ENCODE results near the gene NFATC2. TPM values are rescaled to one million over a fixed set of nuclear protein-coding genes. Genes with fewer than 3 reads are reported as not detected.

Gene NFATC2
- total RNA-seq, 1 donor, result 0.36 TPM

DNA sequence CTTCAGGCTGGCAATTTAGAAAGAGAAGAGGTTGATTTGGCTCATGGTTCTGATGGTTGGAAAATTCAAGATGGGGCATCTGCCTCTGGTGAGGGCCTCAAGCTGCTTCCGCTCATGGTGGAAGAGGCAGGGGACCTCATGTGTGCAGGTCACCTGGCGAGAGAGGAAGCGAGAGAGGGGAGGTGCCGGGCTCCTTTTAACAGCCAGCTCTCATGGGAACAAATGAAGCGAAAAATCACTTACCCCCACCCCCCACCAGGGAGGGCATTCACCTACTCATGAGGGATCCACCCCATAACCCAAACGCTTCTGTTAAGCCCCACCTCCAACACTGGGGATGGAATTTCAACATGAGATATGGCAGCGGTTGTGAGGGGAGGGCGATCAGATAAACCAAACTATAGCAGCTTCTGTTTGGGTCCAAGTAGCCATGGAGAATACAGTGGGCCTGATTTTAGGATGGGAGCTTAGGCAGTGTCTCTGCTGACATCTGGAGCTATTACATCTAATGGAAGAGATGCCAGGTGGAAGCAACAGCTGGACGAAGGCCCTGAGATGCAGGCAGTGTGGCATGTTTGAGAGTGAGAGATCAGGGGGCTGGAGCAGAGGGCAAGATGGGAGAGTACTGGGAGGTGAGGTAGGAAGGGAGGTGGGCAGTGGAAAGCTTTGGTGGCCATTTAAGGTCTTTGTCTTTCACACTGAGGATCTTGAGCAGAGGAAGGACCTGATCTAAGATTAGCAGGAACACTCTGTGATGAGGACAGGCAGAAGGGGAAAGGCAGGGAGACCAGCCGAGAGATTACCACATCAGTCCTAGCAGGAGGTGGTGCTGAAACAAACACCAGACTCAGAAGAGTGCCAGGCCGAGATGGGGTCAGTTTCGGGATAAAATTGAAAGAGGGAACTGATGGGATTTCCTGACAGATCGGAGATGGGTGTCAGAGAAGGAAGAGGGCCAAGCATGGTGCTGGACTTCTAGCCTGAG lies 161.8 kb downstream of the NFATC2 start:
- Histone ChIP-seq H3K4me3 (ENCODE audit: insufficient read depth, low read length) (no peak overlapping the region), H4K20me1 (ENCODE audit: insufficient read depth, low read length) (no peaks in the 10 kb centered on the region), H3K9me3 (ENCODE audit: low read depth, low read length) (no peaks in the 10 kb centered on the region), H3K27me3 (ENCODE audit: insufficient read depth, low read length) (no peaks in the 10 kb centered on the region), H3K4me2 (ENCODE audit: insufficient read depth, low read length) (no peak overlapping the region), H3K79me2 (ENCODE audit: insufficient read depth, low read length) (no peaks in the 10 kb centered on the region), H3K4me1 (ENCODE audit: insufficient read depth, low read length) (no peaks in the 10 kb centered on the region), H3K27ac (ENCODE audit: low read depth, low read length) (no peak overlapping the region), H2AFZ (ENCODE audit: low read length) (no peak overlapping the region), H3K36me3 (ENCODE audit: insufficient read depth, low read length) (no peaks in the 10 kb centered on the region)
- DNase-seq (ENCODE audit: insufficient read length, low spot score, missing footprints), result no peak
- TF ChIP-seq, protein P1, sequence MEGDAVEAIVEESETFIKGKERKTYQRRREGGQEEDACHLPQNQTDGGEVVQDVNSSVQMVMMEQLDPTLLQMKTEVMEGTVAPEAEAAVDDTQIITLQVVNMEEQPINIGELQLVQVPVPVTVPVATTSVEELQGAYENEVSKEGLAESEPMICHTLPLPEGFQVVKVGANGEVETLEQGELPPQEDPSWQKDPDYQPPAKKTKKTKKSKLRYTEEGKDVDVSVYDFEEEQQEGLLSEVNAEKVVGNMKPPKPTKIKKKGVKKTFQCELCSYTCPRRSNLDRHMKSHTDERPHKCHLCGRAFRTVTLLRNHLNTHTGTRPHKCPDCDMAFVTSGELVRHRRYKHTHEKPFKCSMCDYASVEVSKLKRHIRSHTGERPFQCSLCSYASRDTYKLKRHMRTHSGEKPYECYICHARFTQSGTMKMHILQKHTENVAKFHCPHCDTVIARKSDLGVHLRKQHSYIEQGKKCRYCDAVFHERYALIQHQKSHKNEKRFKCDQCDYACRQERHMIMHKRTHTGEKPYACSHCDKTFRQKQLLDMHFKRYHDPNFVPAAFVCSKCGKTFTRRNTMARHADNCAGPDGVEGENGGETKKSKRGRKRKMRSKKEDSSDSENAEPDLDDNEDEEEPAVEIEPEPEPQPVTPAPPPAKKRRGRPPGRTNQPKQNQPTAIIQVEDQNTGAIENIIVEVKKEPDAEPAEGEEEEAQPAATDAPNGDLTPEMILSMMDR (IDR thresholded peaks at IDR 0.05; ENCODE audit: extremely low read depth, low read depth, low read length), result no peak

DNA sequence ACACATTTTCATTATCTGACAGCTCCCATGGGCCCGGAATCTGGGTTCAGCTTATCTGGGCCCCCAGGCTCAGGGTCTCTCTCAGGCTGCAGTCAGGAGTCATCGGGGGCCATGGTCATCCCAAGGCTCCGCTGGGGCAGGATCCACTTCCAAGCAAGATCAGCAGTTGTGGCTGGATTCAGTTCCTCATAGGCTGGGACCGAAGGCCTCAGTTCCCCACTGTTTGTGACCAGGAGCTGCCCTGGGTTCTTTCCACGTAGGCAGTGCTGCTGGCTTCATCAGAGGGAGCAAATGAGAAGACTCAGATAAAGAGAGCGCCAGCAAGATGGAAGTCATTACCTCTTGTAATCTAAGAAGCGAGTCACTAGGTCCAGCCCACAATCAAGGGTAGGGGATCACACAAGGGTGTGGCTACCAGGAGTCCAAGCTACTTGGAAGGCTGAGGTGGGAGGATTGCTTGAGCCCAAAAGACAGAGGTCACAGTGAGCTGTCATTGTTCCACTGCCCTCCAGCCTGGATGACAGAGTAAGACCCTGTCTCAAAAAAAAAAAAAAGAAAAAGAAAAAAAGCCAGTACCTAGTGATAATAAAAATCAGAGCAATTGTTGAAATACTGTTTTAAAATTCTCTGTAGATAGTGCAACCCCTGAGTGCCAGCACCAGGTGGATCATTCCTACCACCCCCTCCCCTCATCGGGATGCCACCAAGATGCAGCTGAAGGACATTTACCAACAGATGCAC lies 162.7 kb downstream of the NFATC2 start:
- H3K36me3 ChIP-seq (ENCODE audit: insufficient read depth, low read length), result no peaks in the 10 kb centered on the region
- TF ChIP-seq, protein P1 (IDR thresholded peaks at IDR 0.05; ENCODE audit: extremely low read depth, low read depth, low read length), result no peak
- H3K27ac ChIP-seq (ENCODE audit: low read depth, low read length), result no peak overlapping the region
- H3K4me1 ChIP-seq (ENCODE audit: insufficient read depth, low read length), result no peaks in the 10 kb centered on the region
- H3K27me3 ChIP-seq (ENCODE audit: insufficient read depth, low read length), result no peaks in the 10 kb centered on the region
- H4K20me1 ChIP-seq (ENCODE audit: insufficient read depth, low read length), result no peaks in the 10 kb centered on the region
- H3K4me3 ChIP-seq (ENCODE audit: insufficient read depth, low read length), result no peak overlapping the region
- no peaks in the 10 kb centered on the region for H3K79me2 ChIP-seq (ENCODE audit: insufficient read depth, low read length)
- H2AFZ ChIP-seq (ENCODE audit: low read length), result no peak overlapping the region
- no peak for DNase-seq (ENCODE audit: insufficient read length, low spot score, missing footprints)
- H3K9me3 ChIP-seq (ENCODE audit: low read depth, low read length), result no peaks in the 10 kb centered on the region
- H3K4me2 ChIP-seq (ENCODE audit: insufficient read depth, low read length), result no peak overlapping the region

DNA sequence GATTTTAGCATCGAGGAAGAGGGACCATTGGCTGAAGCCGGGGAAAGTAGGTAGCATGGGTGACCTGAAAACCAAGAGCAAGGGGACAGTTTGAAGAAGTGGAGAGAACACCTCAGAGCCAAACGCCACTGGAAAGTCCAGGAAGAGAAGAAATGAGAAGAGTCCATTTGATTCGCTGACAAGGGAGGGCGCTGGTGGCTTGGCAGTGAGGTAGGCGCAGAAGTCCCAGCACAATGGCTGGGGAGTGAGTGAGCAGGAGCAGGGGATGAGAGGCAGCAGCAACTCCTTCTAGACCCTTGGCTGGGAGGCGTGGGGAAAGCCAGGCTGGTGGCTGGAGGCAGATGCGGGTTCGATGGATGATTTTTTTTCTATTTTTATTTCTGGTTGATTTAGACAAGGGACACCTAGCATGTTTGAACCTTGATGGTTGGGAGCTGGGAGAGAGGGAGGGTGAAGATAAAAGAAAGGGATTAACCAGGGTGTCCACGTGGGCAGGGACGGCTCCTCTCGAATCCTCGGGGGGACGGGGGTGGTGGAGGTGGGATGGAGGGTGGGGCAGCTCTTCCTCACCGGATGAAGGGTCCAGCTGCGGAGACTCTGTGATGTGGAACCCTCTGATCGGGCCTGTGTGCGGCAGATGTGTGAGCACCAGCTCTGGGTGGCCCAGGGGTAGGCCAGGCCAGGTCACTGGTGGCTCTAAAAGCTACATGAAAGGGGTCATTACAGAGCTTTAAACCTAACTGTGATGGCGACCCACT lies 164.2 kb downstream of the NFATC2 start:
- no peak overlapping the region for H3K4me3 ChIP-seq (ENCODE audit: insufficient read depth, low read length)
- no peaks in the 10 kb centered on the region for H3K27me3 ChIP-seq (ENCODE audit: insufficient read depth, low read length)
- H3K36me3 ChIP-seq (ENCODE audit: insufficient read depth, low read length), result no peaks in the 10 kb centered on the region
- H4K20me1 ChIP-seq (ENCODE audit: insufficient read depth, low read length), result no peaks in the 10 kb centered on the region
- no peak for DNase-seq (ENCODE audit: insufficient read length, low spot score, missing footprints)
- no peaks in the 10 kb centered on the region for H3K4me1 ChIP-seq (ENCODE audit: insufficient read depth, low read length)
- no peak overlapping the region for H3K4me2 ChIP-seq (ENCODE audit: insufficient read depth, low read length)
- TF ChIP-seq, protein P1 (IDR thresholded peaks at IDR 0.05; ENCODE audit: extremely low read depth, low read depth, low read length), result peak; percentile 20
- no peak overlapping the region for H3K27ac ChIP-seq (ENCODE audit: low read depth, low read length)
- no peaks in the 10 kb centered on the region for H3K9me3 ChIP-seq (ENCODE audit: low read depth, low read length)
- H3K79me2 ChIP-seq (ENCODE audit: insufficient read depth, low read length), result no peaks in the 10 kb centered on the region
- no peak overlapping the region for H2AFZ ChIP-seq (ENCODE audit: low read length)
